Thyroid gland (tissue), 4 donors: Measurements from ENCODE around the gene SPATA2.

ENCODE experiments used
- POLR2A ChIP-seq, 2 donors: fragments of 450-650 bp; IDR thresholded peaks; one replicate each; pipeline ENCODE4 v1.6.1; 2017; ENCODE audit warnings: antibody characterized with exemption in 2 of 2, mild to moderate bottlenecking in 2 of 2, moderate library complexity in 1 of 2
- TF ChIP-seq, protein P1 (sequence below), 6 experiments: fragments of 200-600 bp in 3 of 6; fragments of 450-650 bp in 3 of 6; sonication (generic) in 3 of 6; IDR thresholded peaks; one replicate each; pipeline ENCODE4 v1.5.1; 2016 to 2019; ENCODE audit warnings: antibody characterized with exemption in 6 of 6, mild to moderate bottlenecking in 2 of 6, inconsistent platforms in 1 of 6, moderate library complexity in 1 of 6

GRCh38 chr20:49907405-49908257, 7.7 kb downstream of the SPATA2 start:
- no peak for TF ChIP-seq POLR2A (IDR thresholded peaks at IDR 0.05)
- TF ChIP-seq, protein P1, sequence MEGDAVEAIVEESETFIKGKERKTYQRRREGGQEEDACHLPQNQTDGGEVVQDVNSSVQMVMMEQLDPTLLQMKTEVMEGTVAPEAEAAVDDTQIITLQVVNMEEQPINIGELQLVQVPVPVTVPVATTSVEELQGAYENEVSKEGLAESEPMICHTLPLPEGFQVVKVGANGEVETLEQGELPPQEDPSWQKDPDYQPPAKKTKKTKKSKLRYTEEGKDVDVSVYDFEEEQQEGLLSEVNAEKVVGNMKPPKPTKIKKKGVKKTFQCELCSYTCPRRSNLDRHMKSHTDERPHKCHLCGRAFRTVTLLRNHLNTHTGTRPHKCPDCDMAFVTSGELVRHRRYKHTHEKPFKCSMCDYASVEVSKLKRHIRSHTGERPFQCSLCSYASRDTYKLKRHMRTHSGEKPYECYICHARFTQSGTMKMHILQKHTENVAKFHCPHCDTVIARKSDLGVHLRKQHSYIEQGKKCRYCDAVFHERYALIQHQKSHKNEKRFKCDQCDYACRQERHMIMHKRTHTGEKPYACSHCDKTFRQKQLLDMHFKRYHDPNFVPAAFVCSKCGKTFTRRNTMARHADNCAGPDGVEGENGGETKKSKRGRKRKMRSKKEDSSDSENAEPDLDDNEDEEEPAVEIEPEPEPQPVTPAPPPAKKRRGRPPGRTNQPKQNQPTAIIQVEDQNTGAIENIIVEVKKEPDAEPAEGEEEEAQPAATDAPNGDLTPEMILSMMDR (IDR thresholded peaks at IDR 0.05), result no peak
